NK-92 treated with Interleukin-12 subunit alpha and Interleukin-12 subunit beta, amount 100 ng/mL, for 24 hours (cell line): ENCODE measurements around the gene MYO16.

Source experiments
- DNase-seq: peaks from one replicate; lab custom pipeline; 2025; lab: John Stamatoyannopoulos, UW

MYO16 gene

GRCh38 chr13:108797354-108797753, 167.9 kb downstream of the MYO16 start:
- DNase-seq: no peak

- no peak for DNase-seq
Observed at GRCh38 chr13:108807841-108808240, 178.4 kb downstream of the MYO16 start.

- DNase-seq: no peak
Observed at GRCh38 chr13:108812165-108812564, 182.8 kb downstream of the MYO16 start.

GRCh38 chr13:108812661-108813060, 183.2 kb downstream of the MYO16 start:
- DNase-seq: no peak

GRCh38 chr13:108813587-108814170, 184.3 kb downstream of the MYO16 start:
- no peak for DNase-seq

GRCh38 chr13:108816375-108816774, 187.0 kb downstream of the MYO16 start:
- no peak for DNase-seq

- no peak for DNase-seq
Observed at GRCh38 chr13:108827646-108828045, 198.2 kb downstream of the MYO16 start.

GRCh38 chr13:108828086-108828815, 198.8 kb downstream of the MYO16 start:
- DNase-seq: no peak

GRCh38 chr13:108830916-108831315, 201.5 kb downstream of the MYO16 start:
- no peak for DNase-seq

- no peak for DNase-seq
Observed at GRCh38 chr13:108833531-108833930, 204.1 kb downstream of the MYO16 start.

GRCh38 chr13:108834193-108834592, 204.8 kb downstream of the MYO16 start:
- no peak for DNase-seq

GRCh38 chr13:108835083-108835482, 205.7 kb downstream of the MYO16 start:
- DNase-seq: no peak

- DNase-seq: no peak
Observed at GRCh38 chr13:108850691-108851090, 221.3 kb downstream of the MYO16 start.

GRCh38 chr13:108851660-108852059, 222.2 kb downstream of the MYO16 start:
- no peak for DNase-seq

GRCh38 chr13:108853031-108853430, 223.6 kb downstream of the MYO16 start:
- no peak for DNase-seq

- no peak for DNase-seq
Observed at GRCh38 chr13:108855737-108856387, 226.5 kb downstream of the MYO16 start.

GRCh38 chr13:108858676-108859075, 229.3 kb downstream of the MYO16 start:
- DNase-seq: no peak

GRCh38 chr13:108859197-108860012, 230.0 kb downstream of the MYO16 start:
- no peak for DNase-seq

- DNase-seq: no peak
Observed at GRCh38 chr13:108860418-108860817, 231.0 kb downstream of the MYO16 start.

- DNase-seq: no peak
Observed at GRCh38 chr13:108877300-108877699, 247.9 kb downstream of the MYO16 start.

- DNase-seq: no peak
Observed at GRCh38 chr13:108878732-108879131, 249.3 kb downstream of the MYO16 start.

- no peak for DNase-seq
Observed at GRCh38 chr13:108889324-108889984, 260.0 kb downstream of the MYO16 start.
